Adrenal gland (tissue), 12 donors: ENCODE data around the gene ZNF48. TPM values are rescaled to one million over a fixed set of nuclear protein-coding genes. Genes with fewer than 3 reads are reported as not detected.

Experiments
- DNase-seq, 7 donors: peaks; one replicate each; pipeline ENCODE4 v3.0.0-alpha.2; 2019 to 2020
- H3K27ac ChIP-seq, 5 donors: fragments of 200-600 bp; sonication (generic) in 4 of 5; 1 replicate in 3 of 5; 2 replicates in 2 of 5; pipeline versions ENCODE4 v1.5.1 to v1.8.0; 2016 to 2020; ENCODE audit warnings: mild to moderate bottlenecking in 1 of 5
- H3K27me3 ChIP-seq: fragments of 200-600 bp; 2 replicates; pipeline ENCODE4 v1.8.0; 2021
- H3K36me3 ChIP-seq, 2 donors: fragments of 200-600 bp; replicated peaks in 1 of 2; 1 replicate in 1 of 2; 2 replicates in 1 of 2; pipeline versions ENCODE4 v1.5.1 to v1.8.0; 2018 to 2022
- H3K4me1 ChIP-seq, 2 donors: fragments of 200-600 bp; replicated peaks in 1 of 2; 1 replicate in 1 of 2; 2 replicates in 1 of 2; pipeline versions ENCODE4 v1.5.1 to v1.8.0; 2018 to 2021
- H3K4me3 ChIP-seq, 4 donors: fragments of 200-600 bp; sonication (generic) in 3 of 4; one replicate each; pipeline ENCODE4 v1.5.1; 2016 to 2018
- H3K9me3 ChIP-seq, 3 donors: fragments of 200-600 bp; sonication (generic) in 1 of 3; replicated peaks in 1 of 3; 1 replicate in 2 of 3; 2 replicates in 1 of 3; pipeline versions ENCODE4 v1.5.1 to v1.8.0; 2016 to 2021
- POLR2A ChIP-seq, 2 donors: fragments of 450-650 bp; IDR thresholded peaks; one replicate each; pipeline ENCODE4 v1.6.1; 2017; ENCODE audit warnings: antibody characterized with exemption in 2 of 2, mild to moderate bottlenecking in 2 of 2, moderate library complexity in 1 of 2
- WGBS, 4 donors: extraction: QIAGEN DNeasy Blood & Tissue Kit in 2 of 4; methylation state at CpG; one replicate each; pipeline versions ENCODE4 v1.1.5 to v1.1.7; 2013 to 2017; 5-methylcytosine and 5-hydroxymethylcytosine counted together
- intact Hi-C, 2 donors: fragments of 100-400 bp; cut with DNase I; formaldehyde crosslinking; loops; one replicate each; pipeline versions ENCODE4 v1.14.1 to v1.15.0; 2022 to 2023
- polyA plus RNA-seq, 3 donors: library from polyadenylated mRNA; stranded (reverse); fragments of 200-250 nt in 2 of 3; fragments of 350-450 nt in 1 of 3; fragmentation: Illumina TruSeq in 1 of 3; extraction: RNeasy Lipid Tissue Mini Kit (QIAGEN cat#74804) in 1 of 3; gene quantifications; one replicate each; pipeline ENCODE4 v1.2.3, GENCODE V29; 2013 to 2014
- total RNA-seq, 9 donors: library from RNA; depleted of rRNA in 4 of 9; stranded (reverse); fragments of >200 nt in 4 of 9; fragments of 120-200 nt in 1 of 9; fragmentation: NEBNext Ultra II Directional in 1 of 9; extraction: Animal tissue kit (Norgen Biotek cat#: 25700) in 1 of 9; gene quantifications; one replicate each; pipeline versions ENCODE4 v1.1.0 to v1.2.4, GENCODE V29; 2013 to 2023
- TF ChIP-seq, protein P1 (sequence below), 6 experiments: fragments of 450-650 bp in 4 of 6; fragments of 200-600 bp in 2 of 6; sonication (generic) in 1 of 6; IDR thresholded peaks; 1 replicate in 5 of 6; 2 replicates in 1 of 6; pipeline versions ENCODE4 v1.5.1 to v1.8.0; 2016 to 2021; ENCODE audit warnings: antibody characterized with exemption in 6 of 6, mild to moderate bottlenecking in 2 of 6, moderate library complexity in 1 of 6
- donor health status: healthy with polysubstance abuse.
- donor health status: Bipolar disorder and iron deficiency.
- donor health status: DM: yes; HTN: yes; CAD: no.
- donor health status: DM: no; HTN: no; CAD: no.
- donor health status: DM: no; HTN: no; CAD: no.
- donor health status: DM: yes; HTN: yes; CAD: no.

The ZNF48 gene
- total and polyA plus RNA-seq, 12 donors: 2.6 to 23.8 (median 8.2) TPM

DNA sequence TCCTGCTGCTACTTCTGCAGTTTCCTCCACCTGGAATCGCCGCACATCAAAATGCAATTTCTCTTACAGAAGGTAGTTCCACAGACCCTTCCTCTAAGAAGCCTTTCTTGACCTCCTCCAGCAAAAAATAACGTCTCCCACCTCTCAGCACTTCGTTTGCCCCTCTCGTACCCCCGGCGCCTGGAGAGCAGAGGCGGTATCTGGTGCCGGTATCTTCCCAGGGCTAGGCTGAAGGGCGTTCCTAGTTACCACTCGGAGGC lies 34.1 kb downstream of the ZNF48 start:
- Histone ChIP-seq H3K9me3 (no peaks in the 10 kb centered on the region), H3K4me3 (peak overlapping the region in 3 of 4 donors; percentile 28 to 52 (median 41)), H3K4me1 (peaks cover 9 to 20% of the 10 kb centered on the region in 2 donors), H3K27me3 (no peaks in the 10 kb centered on the region), H3K27ac (peak overlapping the region in 3 of 5 donors; percentile 29 to 74 (median 44)), H3K36me3 (peaks cover 0 to 1% of the 10 kb centered on the region in 2 donors)
- TF ChIP-seq, protein P1, sequence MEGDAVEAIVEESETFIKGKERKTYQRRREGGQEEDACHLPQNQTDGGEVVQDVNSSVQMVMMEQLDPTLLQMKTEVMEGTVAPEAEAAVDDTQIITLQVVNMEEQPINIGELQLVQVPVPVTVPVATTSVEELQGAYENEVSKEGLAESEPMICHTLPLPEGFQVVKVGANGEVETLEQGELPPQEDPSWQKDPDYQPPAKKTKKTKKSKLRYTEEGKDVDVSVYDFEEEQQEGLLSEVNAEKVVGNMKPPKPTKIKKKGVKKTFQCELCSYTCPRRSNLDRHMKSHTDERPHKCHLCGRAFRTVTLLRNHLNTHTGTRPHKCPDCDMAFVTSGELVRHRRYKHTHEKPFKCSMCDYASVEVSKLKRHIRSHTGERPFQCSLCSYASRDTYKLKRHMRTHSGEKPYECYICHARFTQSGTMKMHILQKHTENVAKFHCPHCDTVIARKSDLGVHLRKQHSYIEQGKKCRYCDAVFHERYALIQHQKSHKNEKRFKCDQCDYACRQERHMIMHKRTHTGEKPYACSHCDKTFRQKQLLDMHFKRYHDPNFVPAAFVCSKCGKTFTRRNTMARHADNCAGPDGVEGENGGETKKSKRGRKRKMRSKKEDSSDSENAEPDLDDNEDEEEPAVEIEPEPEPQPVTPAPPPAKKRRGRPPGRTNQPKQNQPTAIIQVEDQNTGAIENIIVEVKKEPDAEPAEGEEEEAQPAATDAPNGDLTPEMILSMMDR (IDR thresholded peaks at IDR 0.05): no peak
- no peak for TF ChIP-seq POLR2A (IDR thresholded peaks at IDR 0.05)
- WGBS, 4 donors: 1 to 6% (median 4%) methylated on average over 3 to 11 of the region's 11 CpGs
- no peak for DNase-seq
- intact Hi-C loops: no loop called here

- 1 to 2% (median 1%) methylated on average over 18 to 49 of the region's 49 CpGs for WGBS, 4 donors
- Histone ChIP-seq H3K36me3 (no peaks in the 10 kb centered on the region), H3K27ac (peak within 1 kb of the TSS in 3 of 5 donors; percentile 44 to 74 (median 70)), H3K4me3 (peak within 1 kb of the TSS in 3 of 4 donors; percentile 28 to 52 (median 41)), H3K9me3 (no peaks in the 10 kb centered on the region), H3K27me3 (no peaks in the 10 kb centered on the region), H3K4me1 (peaks cover 9 to 20% of the 10 kb centered on the region in 2 donors)
- DNase-seq: peak; percentile 93 to 99 (median 98)
- intact Hi-C loops: no loop called here
- TF ChIP-seq POLR2A (IDR thresholded peaks at IDR 0.05): peak in 1 of 2 donors; percentile 50
- TF ChIP-seq, protein P1 (IDR thresholded peaks at IDR 0.05): peak; percentile 61 to 86 (median 83)
Measured at GRCh38 chr16:30429678-30430427, 34.6 kb downstream of the ZNF48 start, which contains the start of gene DCTPP1. Gene DCTPP1, minus strand, starts transcription at chr16:30430030. Its CDS starts 50 bp downstream, at chr16:30429980.

DNA sequence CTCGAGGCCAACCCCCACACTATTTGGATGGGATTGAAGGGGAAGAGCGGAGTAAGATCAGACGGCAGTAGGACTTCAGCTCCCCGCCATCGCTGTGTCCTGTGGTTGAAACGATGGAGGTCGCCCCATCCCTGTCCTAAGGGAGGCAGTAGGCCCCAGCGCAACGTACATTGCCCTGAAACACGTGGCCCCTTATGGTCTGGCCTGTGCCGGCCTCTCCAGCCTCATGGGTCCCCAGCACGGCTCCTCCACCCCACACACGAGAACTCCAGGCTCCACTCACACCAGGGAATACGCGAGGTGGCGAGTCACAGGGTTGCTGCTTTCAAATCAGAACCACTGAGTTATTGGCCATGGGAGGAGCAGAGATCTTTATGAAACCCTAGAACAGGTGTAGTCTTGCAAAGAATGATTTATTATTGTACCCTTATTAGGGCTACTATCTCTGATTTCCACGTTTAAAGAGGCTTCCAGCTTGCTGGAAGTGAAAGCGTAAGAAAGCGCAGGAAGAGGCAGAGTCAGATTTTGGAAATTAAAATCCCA lies 35.3 kb downstream of the ZNF48 start:
- Histone ChIP-seq H3K4me1 (peaks cover 9 to 20% of the 10 kb centered on the region in 2 donors), H3K9me3 (no peaks in the 10 kb centered on the region), H3K27ac (peak overlapping the region in 3 of 5 donors; percentile 44 to 74 (median 70)), H3K27me3 (no peaks in the 10 kb centered on the region), H3K36me3 (no peaks in the 10 kb centered on the region), H3K4me3 (peak overlapping the region in 1 of 4 donors; percentile 41)
- intact Hi-C loops: no loop called here
- DNase-seq: peak in 1 of 7 donors; percentile 47
- 46 to 57% (median 48%) methylated on average over 13 to 19 of the region's 19 CpGs for WGBS, 4 donors
- TF ChIP-seq POLR2A (IDR thresholded peaks at IDR 0.05): no peak
- TF ChIP-seq, protein P1 (IDR thresholded peaks at IDR 0.05): peak in 1 of 6 experiments; percentile 35

DNA sequence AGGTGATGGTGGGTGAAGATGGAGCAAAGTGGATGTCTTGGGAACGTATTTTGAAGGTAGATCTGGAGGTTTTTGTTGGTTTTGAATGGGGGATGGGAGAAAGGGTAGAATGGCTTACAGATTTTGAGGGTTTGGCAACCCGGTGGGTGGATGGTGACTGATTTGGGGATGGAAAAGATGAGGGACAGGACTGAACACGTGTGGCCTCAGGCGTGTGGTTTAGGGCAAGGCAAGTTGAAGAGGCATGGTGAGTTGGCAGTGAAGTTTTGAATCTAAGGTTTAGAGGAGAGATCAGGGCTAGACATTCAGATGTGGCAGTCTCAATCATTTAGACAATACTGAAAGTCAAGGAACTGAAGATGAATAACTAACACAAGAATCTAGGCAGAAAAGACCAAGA lies 39.6 kb downstream of the ZNF48 start:
- Histone ChIP-seq H3K36me3 (no peaks in the 10 kb centered on the region), H3K4me3 (no peak overlapping the region), H3K4me1 (peaks cover 0 to 8% of the 10 kb centered on the region in 2 donors), H3K9me3 (no peaks in the 10 kb centered on the region), H3K27ac (no peak overlapping the region), H3K27me3 (no peaks in the 10 kb centered on the region)
- DNase-seq: no peak
- TF ChIP-seq POLR2A (IDR thresholded peaks at IDR 0.05): no peak
- TF ChIP-seq, protein P1 (IDR thresholded peaks at IDR 0.05): no peak
- intact Hi-C loops: no loop called here
- 65 to 70% (median 67%) methylated on average over 4 of the region's 4 CpGs for WGBS, 4 donors
